ENCODE results near the gene EYS.

EYS gene

GRCh38 chr6:64062960-64063683 is 1643.9 kb downstream of the EYS start:
- no peak for TF ChIP-seq TAF1 (IDR thresholded peaks at IDR 0.05; ENCODE audit: borderline replicate concordance, insufficient read depth, low read length)
- no peak for TF ChIP-seq SIN3A (IDR thresholded peaks at IDR 0.05; ENCODE audit: borderline replicate concordance, insufficient read depth, low read length)
- no peak for TF ChIP-seq REST (IDR thresholded peaks at IDR 0.05; ENCODE audit: insufficient read depth in 1 of 2, low read depth in 2 of 2, low read length in 2 of 2)
- TF ChIP-seq FOXP2 (optimal IDR thresholded peaks at IDR 0.05; ENCODE audit: borderline replicate concordance, extremely low read depth, extremely low read length, insufficient read depth): no peak
- no peak for TF ChIP-seq POLR2AphosphoS5 (IDR thresholded peaks at IDR 0.05; ENCODE audit: low read depth, low read length)

GRCh38 chr6:64054861-64055260 is 1652.2 kb downstream of the EYS start:
- TF ChIP-seq FOXP2 (optimal IDR thresholded peaks at IDR 0.05; ENCODE audit: borderline replicate concordance, extremely low read depth, extremely low read length, insufficient read depth) (no peak), REST (IDR thresholded peaks at IDR 0.05; ENCODE audit: insufficient read depth in 1 of 2, low read depth in 2 of 2, low read length in 2 of 2) (no peak), SIN3A (IDR thresholded peaks at IDR 0.05; ENCODE audit: borderline replicate concordance, insufficient read depth, low read length) (no peak), TAF1 (IDR thresholded peaks at IDR 0.05; ENCODE audit: borderline replicate concordance, insufficient read depth, low read length) (no peak), POLR2AphosphoS5 (IDR thresholded peaks at IDR 0.05; ENCODE audit: low read depth, low read length) (no peak)

GRCh38 chr6:64050590-64050989 is 1656.4 kb downstream of the EYS start:
- TF ChIP-seq FOXP2 (optimal IDR thresholded peaks at IDR 0.05; ENCODE audit: borderline replicate concordance, extremely low read depth, extremely low read length, insufficient read depth): no peak
- TF ChIP-seq SIN3A (IDR thresholded peaks at IDR 0.05; ENCODE audit: borderline replicate concordance, insufficient read depth, low read length): no peak
- no peak for TF ChIP-seq POLR2AphosphoS5 (IDR thresholded peaks at IDR 0.05; ENCODE audit: low read depth, low read length)
- TF ChIP-seq TAF1 (IDR thresholded peaks at IDR 0.05; ENCODE audit: borderline replicate concordance, insufficient read depth, low read length): no peak
- no peak for TF ChIP-seq REST (IDR thresholded peaks at IDR 0.05; ENCODE audit: insufficient read depth in 1 of 2, low read depth in 2 of 2, low read length in 2 of 2)

GRCh38 chr6:64049736-64050135 is 1657.3 kb downstream of the EYS start:
- no peak for TF ChIP-seq FOXP2 (optimal IDR thresholded peaks at IDR 0.05; ENCODE audit: borderline replicate concordance, extremely low read depth, extremely low read length, insufficient read depth)
- no peak for TF ChIP-seq TAF1 (IDR thresholded peaks at IDR 0.05; ENCODE audit: borderline replicate concordance, insufficient read depth, low read length)
- no peak for TF ChIP-seq SIN3A (IDR thresholded peaks at IDR 0.05; ENCODE audit: borderline replicate concordance, insufficient read depth, low read length)
- TF ChIP-seq POLR2AphosphoS5 (IDR thresholded peaks at IDR 0.05; ENCODE audit: low read depth, low read length): no peak
- no peak for TF ChIP-seq REST (IDR thresholded peaks at IDR 0.05; ENCODE audit: insufficient read depth in 1 of 2, low read depth in 2 of 2, low read length in 2 of 2)
